Naive thymus-derived CD4-positive, alpha-beta T cell (primary cell): ENCODE measurements around the gene WDR17. TPM values are rescaled to one million over a fixed set of nuclear protein-coding genes. Genes with fewer than 3 reads are reported as not detected.

Experiments used
- ATAC-seq: fragments of 150-1000 bp; cut with Tn5 transposase; 2 replicates; pipeline ENCODE4 v1.10.0; 2021; ENCODE audit warnings: mild to moderate bottlenecking, moderate library complexity
- CTCF ChIA-PET: fragments of 350-600 bp; sonication (Branson Sonifier 250); formaldehyde crosslinking; loops from one replicate; lab custom pipeline; 2021; ENCODE audit warnings: antibody characterized with exemption; lab: Charles Lee
- POLR2A ChIA-PET: fragments of 350-600 bp; sonication (Branson Sonifier 250); formaldehyde crosslinking; loops from one replicate; lab custom pipeline; 2021; ENCODE audit warnings: antibody characterized with exemption, inconsistent platforms; lab: Charles Lee
- DNase-seq, 9 donors: peaks; one replicate each; pipeline versions ENCODE4 v3.0.0 to v3.0.0-alpha.2; 2020 to 2022; ENCODE audit warnings: mixed read lengths in 1 of 9
- H3K27ac ChIP-seq: one replicate; pipeline ENCODE4 v1.7.0; 2013; ENCODE audit warnings: mild to moderate bottlenecking, low read depth, low read length, moderate library complexity
- H3K27me3 ChIP-seq, 2 donors: one replicate each; pipeline ENCODE4 v1.7.0; 2013; ENCODE audit warnings: low read length in 2 of 2, mild to moderate bottlenecking in 2 of 2, moderate library complexity in 2 of 2; ENCODE audit not compliant: control insufficient read depth in 2 of 2, insufficient read depth in 2 of 2
- H3K36me3 ChIP-seq, 3 experiments: 1 replicate in 2 of 3; 2 replicates in 1 of 3; pipeline ENCODE4 v1.7.0; 2013; ENCODE audit warnings: low read length in 3 of 3, mild to moderate bottlenecking in 3 of 3, moderate library complexity in 1 of 3; ENCODE audit not compliant: insufficient read depth in 3 of 3, control insufficient read depth in 2 of 3
- H3K4me1 ChIP-seq, 2 donors: one replicate each; pipeline ENCODE4 v1.7.0; 2013; ENCODE audit warnings: low read length in 2 of 2, mild to moderate bottlenecking in 2 of 2, moderate library complexity in 1 of 2; ENCODE audit not compliant: control insufficient read depth in 2 of 2, insufficient read depth in 2 of 2
- H3K4me3 ChIP-seq: 2 replicates; pipeline ENCODE4 v1.7.0; 2013; ENCODE audit warnings: mild to moderate bottlenecking, low read length
- H3K9me3 ChIP-seq, 3 experiments: 1 replicate in 2 of 3; 2 replicates in 1 of 3; pipeline ENCODE4 v1.7.0; 2013; ENCODE audit warnings: low read length in 3 of 3; ENCODE audit not compliant: control insufficient read depth in 2 of 3
- H3K27ac Mint-ChIP-seq, 9 donors: one replicate each; pipeline ENCODE4 v1.8.0; 2020 to 2022; ENCODE audit warnings: mixed read lengths in 9 of 9, mild to moderate bottlenecking in 8 of 9, moderate library complexity in 5 of 9, inconsistent platforms in 2 of 9
- H3K27me3 Mint-ChIP-seq, 5 donors: one replicate each; pipeline ENCODE4 v1.8.0; 2021 to 2022; ENCODE audit warnings: mixed read lengths in 5 of 5, mild to moderate bottlenecking in 1 of 5
- H3K36me3 Mint-ChIP-seq, 5 donors: one replicate each; pipeline ENCODE4 v1.8.0; 2020 to 2022; ENCODE audit warnings: mixed read lengths in 5 of 5, mild to moderate bottlenecking in 3 of 5, inconsistent platforms in 1 of 5
- H3K4me1 Mint-ChIP-seq, 7 donors: one replicate each; pipeline ENCODE4 v1.8.0; 2020 to 2022; ENCODE audit warnings: mixed read lengths in 7 of 7, mild to moderate bottlenecking in 3 of 7, inconsistent platforms in 1 of 7
- H3K4me3 Mint-ChIP-seq, 10 donors: one replicate each; pipeline ENCODE4 v1.8.0; 2020 to 2022; ENCODE audit warnings: mild to moderate bottlenecking in 10 of 10, mixed read lengths in 10 of 10, moderate library complexity in 6 of 10, inconsistent platforms in 2 of 10
- H3K9me3 Mint-ChIP-seq, 11 donors: one replicate each; pipeline ENCODE4 v1.8.0; 2020 to 2022; ENCODE audit warnings: mixed read lengths in 11 of 11, mild to moderate bottlenecking in 4 of 11, inconsistent platforms in 1 of 11, moderate library complexity in 1 of 11
- intact Hi-C, 2 donors: fragments of 100-400 bp; cut with micrococcal nuclease; formaldehyde crosslinking; loops; one replicate each; pipeline ENCODE4 v1.15.1; 2023
- polyA plus RNA-seq, 2 donors: library from polyadenylated mRNA; unstranded; fragments of 300-500 nt; fragmentation: Illumina TruSeq; gene quantifications; one replicate each; pipeline ENCODE4 v1.2.3, GENCODE V29; 2021
- total RNA-seq, 6 experiments: library from RNA in 5 of 6; stranded (reverse) in 5 of 6; gene quantifications; 1 replicate in 5 of 6; 2 replicates in 1 of 6; pipeline ENCODE4 v1.2.3 and lab custom pipeline; 2021 to 2026

Gene WDR17
- total RNA-seq (1 to 10 TPM in 3 of 5 experiments, under 1 TPM in 2; 0.59 to 1.5 (median 1.1) TPM), polyA plus RNA-seq (under 1 TPM; 0.22 to 0.23 TPM), total RNA-seq (lab: John Stamatoyannopoulos, UW) (3.4 reads per million, percentile 18 among the genes with 10 or more reads in this experiment)

GRCh38 chr4:176065435-176066291, at the start of gene WDR17:
Gene WDR17 (plus strand): TSS chr4:176065841. CDS start chr4:176111581, 45,740 bp downstream.
- peak within 1 kb of the TSS; percentile 70 for H3K4me3 ChIP-seq
- DNase-seq: peak; percentile 42 to 81 (median 70)
- no peaks in the 10 kb centered on the region for H3K9me3 Mint-ChIP-seq
- peak within 1 kb of the TSS; percentile 12 for H3K27ac ChIP-seq
- H3K27ac Mint-ChIP-seq: peak within 1 kb of the TSS in 6 of 9 donors; percentile 15 to 76 (median 70)
- H3K4me1 ChIP-seq: peaks cover 4 to 5% of the 10 kb centered on the region in 2 donors
- peak; percentile 95 for ATAC-seq
- ChIA-PET POLR2A (no interaction called here), CTCF (no interaction called here)
- no peaks in the 10 kb centered on the region for H3K36me3 ChIP-seq
- H3K4me3 Mint-ChIP-seq: peak within 1 kb of the TSS; percentile 82 to 95 (median 92)
- peaks cover 11 to 15% (median 13%) of the 10 kb centered on the region in 7 donors for H3K4me1 Mint-ChIP-seq
- H3K27me3 Mint-ChIP-seq: peaks cover 0 to 38% (median 25%) of the 10 kb centered on the region in 5 donors
- H3K9me3 ChIP-seq: no peaks in the 10 kb centered on the region
- H3K36me3 Mint-ChIP-seq: no peaks in the 10 kb centered on the region
- no peaks in the 10 kb centered on the region for H3K27me3 ChIP-seq
- intact Hi-C loops: loop anchor here (1.0 to 2.0 kb wide), 3 partner anchors 130 to 255 kb away; partner anchors contain the start of gene SPATA4 (in 2 of the 2)

- Histone ChIP-seq H3K4me1 (no peaks in the 10 kb centered on the region), H3K4me3 (no peak overlapping the region), H3K9me3 (no peaks in the 10 kb centered on the region), H3K27ac (no peak overlapping the region), H3K36me3 (no peaks in the 10 kb centered on the region), H3K27me3 (no peaks in the 10 kb centered on the region)
- DNase-seq (no peak), ATAC-seq (no peak)
- Mint-ChIP-seq H3K4me1 (peaks cover 0 to 4% (median 0%) of the 10 kb centered on the region in 7 donors), H3K27ac (no peak overlapping the region), H3K27me3 (peaks cover 0 to 6% (median 0%) of the 10 kb centered on the region in 5 donors), H3K36me3 (no peaks in the 10 kb centered on the region), H3K4me3 (no peak overlapping the region), H3K9me3 (peaks cover 0 to 4% (median 0%) of the 10 kb centered on the region in 11 donors)
- intact Hi-C loops: no loop called here
- POLR2A ChIA-PET: no interaction called here
- CTCF ChIA-PET: no interaction called here
Measured at GRCh38 chr4:176016601-176017000, 49.0 kb upstream of the WDR17 start.

GRCh38 chr4:176020481-176021085, 45.1 kb upstream of the WDR17 start:
- Mint-ChIP-seq H3K27ac (no peak overlapping the region), H3K4me1 (no peaks in the 10 kb centered on the region), H3K36me3 (no peaks in the 10 kb centered on the region), H3K27me3 (peaks cover 0 to 23% (median 8%) of the 10 kb centered on the region in 5 donors), H3K4me3 (no peak overlapping the region), H3K9me3 (peaks cover 0 to 4% (median 0%) of the 10 kb centered on the region in 11 donors)
- ChIA-PET CTCF (no interaction called here), POLR2A (no interaction called here)
- ATAC-seq: no peak
- H3K27ac ChIP-seq: no peak overlapping the region
- no peaks in the 10 kb centered on the region for H3K36me3 ChIP-seq
- intact Hi-C loops: no loop called here
- H3K4me3 ChIP-seq: no peak overlapping the region
- H3K4me1 ChIP-seq: no peaks in the 10 kb centered on the region
- no peak for DNase-seq
- no peaks in the 10 kb centered on the region for H3K27me3 ChIP-seq
- H3K9me3 ChIP-seq: no peaks in the 10 kb centered on the region

- no peaks in the 10 kb centered on the region for H3K9me3 ChIP-seq
- H3K4me1 Mint-ChIP-seq: no peaks in the 10 kb centered on the region
- no peak overlapping the region for H3K4me3 Mint-ChIP-seq
- DNase-seq (no peak), ATAC-seq (no peak)
- CTCF ChIA-PET: interaction anchor here (1.4 kb wide), 1 partner anchor 310 kb away, joined by 3 read pairs; no protein-coding TSS in a partner anchor
- no peaks in the 10 kb centered on the region for H3K36me3 Mint-ChIP-seq
- no peak overlapping the region for H3K27ac Mint-ChIP-seq
- H3K27me3 ChIP-seq: no peaks in the 10 kb centered on the region
- no peak overlapping the region for H3K4me3 ChIP-seq
- H3K27me3 Mint-ChIP-seq: peaks cover 0 to 15% (median 2%) of the 10 kb centered on the region in 5 donors
- intact Hi-C loops: no loop called here
- peaks cover 0 to 1% (median 0%) of the 10 kb centered on the region in 11 donors for H3K9me3 Mint-ChIP-seq
- no peaks in the 10 kb centered on the region for H3K36me3 ChIP-seq
- H3K27ac ChIP-seq: no peak overlapping the region
- POLR2A ChIA-PET: no interaction called here
- H3K4me1 ChIP-seq: no peaks in the 10 kb centered on the region
Measured at GRCh38 chr4:176030391-176030790, 35.2 kb upstream of the WDR17 start.

GRCh38 chr4:176031922-176032321, 33.7 kb upstream of the WDR17 start:
- no peak for DNase-seq

GRCh38 chr4:176032454-176032853, 33.2 kb upstream of the WDR17 start:
- Histone ChIP-seq H3K4me1 (no peaks in the 10 kb centered on the region), H3K27ac (no peak overlapping the region), H3K9me3 (no peaks in the 10 kb centered on the region), H3K27me3 (no peaks in the 10 kb centered on the region), H3K4me3 (no peak overlapping the region), H3K36me3 (no peaks in the 10 kb centered on the region)
- ATAC-seq (no peak), DNase-seq (no peak)
- no peaks in the 10 kb centered on the region for H3K36me3 Mint-ChIP-seq
- no peak overlapping the region for H3K4me3 Mint-ChIP-seq
- H3K27ac Mint-ChIP-seq: no peak overlapping the region
- POLR2A ChIA-PET: no interaction called here
- peaks cover 0 to 1% (median 0%) of the 10 kb centered on the region in 11 donors for H3K9me3 Mint-ChIP-seq
- CTCF ChIA-PET: no interaction called here
- no peaks in the 10 kb centered on the region for H3K4me1 Mint-ChIP-seq
- peaks cover 0 to 11% (median 0%) of the 10 kb centered on the region in 5 donors for H3K27me3 Mint-ChIP-seq
- intact Hi-C loops: no loop called here

More at GRCh38 chr4:176031922-176032321, 33.7 kb upstream of the WDR17 start:
- H3K9me3 Mint-ChIP-seq: peaks cover 0 to 1% (median 0%) of the 10 kb centered on the region in 11 donors
- H3K36me3 ChIP-seq: no peaks in the 10 kb centered on the region
- no peak overlapping the region for H3K27ac ChIP-seq
- no peak overlapping the region for H3K4me3 ChIP-seq
- no peaks in the 10 kb centered on the region for H3K36me3 Mint-ChIP-seq
- no peaks in the 10 kb centered on the region for H3K4me1 Mint-ChIP-seq
- ATAC-seq: no peak
- POLR2A ChIA-PET: no interaction called here
- H3K4me3 Mint-ChIP-seq: no peak overlapping the region
- H3K9me3 ChIP-seq: no peaks in the 10 kb centered on the region
- CTCF ChIA-PET: no interaction called here
- intact Hi-C loops: no loop called here
- no peaks in the 10 kb centered on the region for H3K27me3 ChIP-seq
- H3K27ac Mint-ChIP-seq: no peak overlapping the region
- H3K4me1 ChIP-seq: no peaks in the 10 kb centered on the region
- H3K27me3 Mint-ChIP-seq: peaks cover 0 to 11% (median 0%) of the 10 kb centered on the region in 5 donors
